Astrocyte (in vitro differentiated cells and primary cell): ENCODE measurements around the gene SHANK1. TPM values are rescaled to one million over a fixed set of nuclear protein-coding genes. Genes with fewer than 3 reads are reported as not detected.

Source experiments
- DNase-seq: peaks from one replicate; pipeline ENCODE4 v3.0.0-alpha.2; 2010; ENCODE audit warnings: low read depth
- FAIRE-seq: peaks from 2 replicates; lab custom pipeline; 2011; peaks lifted over from hg19 to GRCh38; lab: Jason Lieb, UNC
- H2AFZ ChIP-seq: 2 replicates; pipeline ENCODE4 v1.6.0; 2012; ENCODE audit warnings: low read depth, low read length, inconsistent platforms
- H3K27ac ChIP-seq: 2 replicates; pipeline ENCODE4 v1.5.1; 2011; ENCODE audit warnings: low read depth, low read length, inconsistent platforms
- H3K27me3 ChIP-seq: 2 replicates; pipeline ENCODE4 v1.6.0; 2011; ENCODE audit warnings: low read length, inconsistent platforms; ENCODE audit not compliant: insufficient read depth
- H3K36me3 ChIP-seq: 2 replicates; pipeline ENCODE4 v1.5.1; 2011; ENCODE audit warnings: low read length, inconsistent platforms; ENCODE audit not compliant: insufficient read depth
- H3K4me1 ChIP-seq: 2 replicates; pipeline ENCODE4 v1.5.1; 2011; ENCODE audit warnings: low read length, inconsistent platforms; ENCODE audit not compliant: insufficient read depth
- H3K4me2 ChIP-seq: 2 replicates; pipeline ENCODE4 v1.6.0; 2012; ENCODE audit warnings: low read length, inconsistent platforms
- H3K4me3 ChIP-seq: 2 replicates; pipeline ENCODE4 v1.5.1; 2011; ENCODE audit warnings: low read depth, mild to moderate bottlenecking, low read length, inconsistent platforms; ENCODE audit not compliant: insufficient read depth
- H3K79me2 ChIP-seq: 2 replicates; pipeline ENCODE4 v1.6.0; 2012; ENCODE audit warnings: mild to moderate bottlenecking, low read length, inconsistent platforms; ENCODE audit not compliant: insufficient read depth
- H3K9ac ChIP-seq: 2 replicates; pipeline ENCODE4 v1.6.0; 2012; ENCODE audit warnings: mild to moderate bottlenecking, low read length, inconsistent platforms
- H3K9me3 ChIP-seq: 2 replicates; pipeline ENCODE4 v1.5.1; 2012; ENCODE audit warnings: low read depth, mild to moderate bottlenecking, low read length, inconsistent platforms; ENCODE audit not compliant: insufficient read depth
- H4K20me1 ChIP-seq: 2 replicates; pipeline ENCODE4 v1.6.0; 2012; ENCODE audit warnings: low read length, inconsistent platforms; ENCODE audit not compliant: insufficient read depth
- H3K27ac Mint-ChIP-seq: one replicate; pipeline ENCODE4 v1.8.0; 2021; ENCODE audit warnings: mild to moderate bottlenecking, mixed read lengths; ENCODE audit not compliant: unreplicated experiment
- H3K27me3 Mint-ChIP-seq: one replicate; pipeline ENCODE4 v1.8.0; 2021; ENCODE audit warnings: low read depth, mixed read lengths; ENCODE audit not compliant: unreplicated experiment
- H3K36me3 Mint-ChIP-seq: one replicate; pipeline ENCODE4 v1.8.0; 2021; ENCODE audit warnings: low read depth, mixed read lengths; ENCODE audit not compliant: unreplicated experiment
- H3K4me1 Mint-ChIP-seq: one replicate; pipeline ENCODE4 v1.8.0; 2021; ENCODE audit warnings: low read depth, mixed read lengths; ENCODE audit not compliant: unreplicated experiment
- H3K4me3 Mint-ChIP-seq: one replicate; pipeline ENCODE4 v1.8.0; 2021; ENCODE audit warnings: mild to moderate bottlenecking, moderate library complexity, mixed read lengths; ENCODE audit not compliant: unreplicated experiment
- H3K9me3 Mint-ChIP-seq: one replicate; pipeline ENCODE4 v1.8.0; 2021; ENCODE audit warnings: mild to moderate bottlenecking, mixed read lengths; ENCODE audit not compliant: unreplicated experiment
- EZH2 ChIP-seq: IDR thresholded peaks from 2 replicates; pipeline ENCODE4 v1.6.1; 2012; ENCODE audit warnings: mild to moderate bottlenecking, low read length, inconsistent platforms; ENCODE audit not compliant: insufficient read depth
- total RNA-seq: library from RNA; stranded (reverse); gene quantifications from 2 replicates; pipeline ENCODE4 v1.2.1, GENCODE V29; 2021
- TF ChIP-seq, protein P1 (sequence below): IDR thresholded peaks from 2 replicates; pipeline ENCODE4 v1.5.1; 2011; ENCODE audit warnings: low read depth, mild to moderate bottlenecking, inconsistent platforms, low read length, moderate library complexity; ENCODE audit not compliant: insufficient read depth

The SHANK1 gene
- total RNA-seq, 1 donor from 2014 or later = not detected

GRCh38 chr19:50695251-50696093, 24.1 kb downstream of the SHANK1 start:
- Histone ChIP-seq H3K27ac (no peak overlapping the region), H3K36me3 (no peaks in the 10 kb centered on the region), H4K20me1 (no peaks in the 10 kb centered on the region), H3K4me3 (no peak overlapping the region), H3K79me2 (no peaks in the 10 kb centered on the region), H3K9me3 (no peaks in the 10 kb centered on the region), H2AFZ (no peak overlapping the region), H3K27me3 (peaks cover 10% of the 10 kb centered on the region), H3K9ac (no peak overlapping the region), H3K4me2 (no peak overlapping the region), H3K4me1 (no peaks in the 10 kb centered on the region)
- FAIRE-seq (no peak), DNase-seq (no peak)
- Mint-ChIP-seq H3K4me1 (no peaks in the 10 kb centered on the region), H3K27ac (no peak overlapping the region), H3K4me3 (no peak overlapping the region), H3K27me3 (no peaks in the 10 kb centered on the region), H3K36me3 (no peaks in the 10 kb centered on the region), H3K9me3 (peaks cover 11% of the 10 kb centered on the region)
- TF ChIP-seq EZH2 = peak; percentile 46
- TF ChIP-seq, protein P1, sequence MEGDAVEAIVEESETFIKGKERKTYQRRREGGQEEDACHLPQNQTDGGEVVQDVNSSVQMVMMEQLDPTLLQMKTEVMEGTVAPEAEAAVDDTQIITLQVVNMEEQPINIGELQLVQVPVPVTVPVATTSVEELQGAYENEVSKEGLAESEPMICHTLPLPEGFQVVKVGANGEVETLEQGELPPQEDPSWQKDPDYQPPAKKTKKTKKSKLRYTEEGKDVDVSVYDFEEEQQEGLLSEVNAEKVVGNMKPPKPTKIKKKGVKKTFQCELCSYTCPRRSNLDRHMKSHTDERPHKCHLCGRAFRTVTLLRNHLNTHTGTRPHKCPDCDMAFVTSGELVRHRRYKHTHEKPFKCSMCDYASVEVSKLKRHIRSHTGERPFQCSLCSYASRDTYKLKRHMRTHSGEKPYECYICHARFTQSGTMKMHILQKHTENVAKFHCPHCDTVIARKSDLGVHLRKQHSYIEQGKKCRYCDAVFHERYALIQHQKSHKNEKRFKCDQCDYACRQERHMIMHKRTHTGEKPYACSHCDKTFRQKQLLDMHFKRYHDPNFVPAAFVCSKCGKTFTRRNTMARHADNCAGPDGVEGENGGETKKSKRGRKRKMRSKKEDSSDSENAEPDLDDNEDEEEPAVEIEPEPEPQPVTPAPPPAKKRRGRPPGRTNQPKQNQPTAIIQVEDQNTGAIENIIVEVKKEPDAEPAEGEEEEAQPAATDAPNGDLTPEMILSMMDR = no peak

- Mint-ChIP-seq H3K27me3 (no peaks in the 10 kb centered on the region), H3K36me3 (no peaks in the 10 kb centered on the region), H3K27ac (no peak overlapping the region), H3K9me3 (peaks cover 14% of the 10 kb centered on the region), H3K4me1 (no peaks in the 10 kb centered on the region), H3K4me3 (no peak overlapping the region)
- H3K4me2 ChIP-seq = no peak overlapping the region
- peaks cover 10% of the 10 kb centered on the region for H3K27me3 ChIP-seq
- FAIRE-seq (no peak), DNase-seq (no peak)
- H3K9me3 ChIP-seq = no peaks in the 10 kb centered on the region
- no peak for TF ChIP-seq EZH2
- TF ChIP-seq, protein P1 = no peak
- H3K79me2 ChIP-seq = no peaks in the 10 kb centered on the region
- H3K9ac ChIP-seq = no peak overlapping the region
- no peaks in the 10 kb centered on the region for H4K20me1 ChIP-seq
- H2AFZ ChIP-seq = no peak overlapping the region
- H3K36me3 ChIP-seq = no peaks in the 10 kb centered on the region
- no peaks in the 10 kb centered on the region for H3K4me1 ChIP-seq
- no peak overlapping the region for H3K4me3 ChIP-seq
- no peak overlapping the region for H3K27ac ChIP-seq
Observed at GRCh38 chr19:50694815-50695145, 24.8 kb downstream of the SHANK1 start.
